SK-N-SH (cell line): ENCODE results near the gene TXNDC5.

ENCODE experiments used
- CTCF ChIP-seq: fragments of 200-600 bp; sonication (generic); IDR thresholded peaks from 2 replicates; pipeline ENCODE4 v1.6.1; 2017; ENCODE audit warnings: antibody characterized with exemption, mild to moderate bottlenecking, moderate library complexity
- EZH2phosphoT487 ChIP-seq: fragments of 200-600 bp; sonication (generic); IDR thresholded peaks from 2 replicates; pipeline ENCODE4 v1.6.1; 2017; ENCODE audit warnings: low read depth, mixed run types, mild to moderate bottlenecking, antibody characterized with exemption, moderate library complexity, borderline replicate concordance
- JUND ChIP-seq: IDR thresholded peaks from 2 replicates; pipeline ENCODE4 v1.4.0; 2012
- POLR2AphosphoS5 ChIP-seq: IDR thresholded peaks from 2 replicates; pipeline ENCODE4 v1.6.1; 2012; ENCODE audit warnings: low read depth, low read length
- RAD21 ChIP-seq: IDR thresholded peaks from 2 replicates; pipeline ENCODE4 v1.6.1; 2012; ENCODE audit warnings: mild to moderate bottlenecking, low read length
- SMC3 ChIP-seq: IDR thresholded peaks from 2 replicates; pipeline ENCODE4 v1.6.1; 2012; ENCODE audit warnings: low read depth, low read length, improper control_type of control experiment
- TAF1 ChIP-seq: IDR thresholded peaks from 2 replicates; pipeline ENCODE4 v1.6.1; 2012; ENCODE audit warnings: low read depth, mild to moderate bottlenecking, low read length, moderate library complexity, borderline replicate concordance
- TEAD4 ChIP-seq: IDR thresholded peaks from 2 replicates; pipeline ENCODE4 v1.4.0; 2012; ENCODE audit warnings: mild to moderate bottlenecking, borderline replicate concordance; ENCODE audit not compliant: insufficient read depth
- TF ChIP-seq, protein P1 (sequence below): IDR thresholded peaks from 2 replicates; pipeline ENCODE4 v1.4.0; 2012; ENCODE audit warnings: low read depth

DNA sequence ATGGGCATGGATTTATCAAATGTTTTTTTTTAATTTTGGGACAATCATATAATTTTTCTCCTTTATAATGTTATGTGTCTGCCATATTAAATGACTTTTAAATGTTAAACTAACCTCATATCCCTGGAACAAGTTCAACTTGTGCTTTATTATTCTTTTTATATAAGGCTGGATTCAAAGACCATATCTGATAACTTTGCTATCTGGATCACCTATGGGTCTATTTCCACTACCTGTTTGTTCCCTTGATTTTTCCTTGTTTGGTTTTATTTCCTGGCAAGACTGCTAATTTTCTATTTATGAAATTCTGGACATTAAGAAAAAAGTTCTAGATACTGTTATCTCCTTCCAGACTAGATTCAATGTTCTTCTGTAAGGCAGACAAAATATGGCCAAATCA lies 58.8 kb downstream of the TXNDC5 start:
- no peak for TF ChIP-seq CTCF
- TF ChIP-seq, protein P1, sequence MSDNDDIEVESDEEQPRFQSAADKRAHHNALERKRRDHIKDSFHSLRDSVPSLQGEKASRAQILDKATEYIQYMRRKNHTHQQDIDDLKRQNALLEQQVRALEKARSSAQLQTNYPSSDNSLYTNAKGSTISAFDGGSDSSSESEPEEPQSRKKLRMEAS, result no peak
- TF ChIP-seq TEAD4, result no peak
- TF ChIP-seq JUND, result no peak
- no peak for TF ChIP-seq RAD21
- TF ChIP-seq POLR2AphosphoS5, result no peak
- no peak for TF ChIP-seq SMC3
- TF ChIP-seq EZH2phosphoT487, result no peak
- TF ChIP-seq TAF1, result no peak
